GM12801 (cell line): ENCODE results near the gene PSMD3.

Experiments
- CTCF ChIP-seq: IDR thresholded peaks from one replicate; pipeline ENCODE4 v1.5.1; 2011; ENCODE audit warnings: control low read depth; ENCODE audit not compliant: insufficient read length; ENCODE audit errors: extremely low read depth

The PSMD3 gene

GRCh38 chr17:39981766-39982375 is 1.3 kb downstream of the PSMD3 start:
- TF ChIP-seq CTCF: no peak

GRCh38 chr17:39988206-39988810 is 7.7 kb downstream of the PSMD3 start:
- TF ChIP-seq CTCF: no peak

GRCh38 chr17:39994448-39994847 is 13.8 kb downstream of the PSMD3 start:
- TF ChIP-seq CTCF: no peak

- TF ChIP-seq CTCF: no peak
Measured at GRCh38 chr17:39995438-39995837, 14.8 kb downstream of the PSMD3 start.

GRCh38 chr17:39996162-39996561 is 15.6 kb downstream of the PSMD3 start:
- no peak for TF ChIP-seq CTCF

- no peak for TF ChIP-seq CTCF
Measured at GRCh38 chr17:39996800-39997199, 16.2 kb downstream of the PSMD3 start.

- no peak for TF ChIP-seq CTCF
Measured at GRCh38 chr17:39997543-39997942, 16.9 kb downstream of the PSMD3 start.

GRCh38 chr17:39999067-39999466 is 18.5 kb downstream of the PSMD3 start:
- no peak for TF ChIP-seq CTCF
